Renal cortex interstitium (tissue), 11 donors: ENCODE data around the gene MTRR. TPM values are rescaled to one million over a fixed set of nuclear protein-coding genes. Genes with fewer than 3 reads are reported as not detected.

Experiments
- DNase-seq, 11 donors: peaks; one replicate each; pipeline ENCODE4 v3.0.0-alpha.2; 2013; ENCODE audit warnings: low read depth in 9 of 11, low spot score in 4 of 11; ENCODE audit errors: extremely low read depth in 1 of 11
- polyA plus RNA-seq, 3 donors: library from polyadenylated mRNA; unstranded; fragments of 120-200 nt; gene quantifications; one replicate each; pipeline ENCODE4 v1.2.1, GENCODE V29; 2013; ENCODE audit not compliant: insufficient read length in 3 of 3

MTRR gene
- polyA plus RNA-seq, 3 donors: 55.5 to 64.9 (median 58.5) TPM

DNA sequence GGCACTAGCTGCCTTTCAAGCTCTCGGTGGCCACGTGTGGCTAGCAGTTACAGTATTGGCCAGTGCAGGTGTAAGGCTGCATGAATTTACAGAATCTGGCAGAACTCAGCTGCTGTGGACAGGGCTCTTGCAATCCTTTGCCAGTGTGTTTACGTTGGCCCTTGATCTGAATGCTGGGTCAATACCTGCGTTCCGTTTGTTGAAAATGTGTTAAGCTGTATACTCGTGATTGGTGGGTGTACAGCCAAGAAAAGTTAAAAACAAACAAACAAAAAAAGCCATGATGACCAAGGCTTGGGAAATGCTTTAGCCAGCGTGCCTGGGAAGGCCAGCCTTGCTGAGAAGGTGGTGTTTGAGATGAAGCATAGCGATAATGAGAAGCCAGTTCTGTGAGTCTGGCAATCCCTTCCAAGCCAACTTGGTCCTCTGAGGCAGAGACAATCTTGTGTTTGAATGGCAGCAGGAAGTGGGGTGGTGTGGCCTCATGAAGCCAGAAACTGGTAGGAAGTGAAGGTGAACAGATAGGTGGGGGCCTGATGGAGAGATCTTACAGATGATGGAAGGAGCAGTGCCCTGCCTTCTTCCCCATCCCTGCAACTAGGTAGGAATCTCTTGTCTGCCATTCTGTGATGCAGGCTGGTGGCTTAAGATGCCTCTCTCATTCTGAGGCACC, 17.2 kb upstream of the MTRR start:
- DNase-seq: no peak

DNA sequence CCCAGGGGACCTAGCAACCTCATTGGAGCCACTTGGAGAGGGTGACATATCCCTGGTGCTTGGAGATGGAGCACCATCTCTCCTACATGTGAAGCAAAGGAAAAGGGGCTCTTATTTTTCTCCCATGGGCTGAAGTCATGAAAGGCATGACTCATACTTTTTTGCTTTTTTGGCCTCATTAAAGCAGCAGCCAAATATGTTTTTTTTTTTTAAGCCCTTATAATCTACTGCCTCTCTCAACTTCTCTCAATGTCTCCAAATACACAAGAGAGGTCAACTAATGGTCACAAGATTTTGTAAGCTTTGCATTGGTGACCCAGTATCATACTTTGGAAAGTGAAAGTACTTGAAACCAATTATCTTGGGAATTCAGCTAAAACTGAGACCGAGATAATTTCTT, 16.4 kb upstream of the MTRR start:
- DNase-seq: no peak

- DNase-seq: no peak
Observed at GRCh38 chr5:7852988-7853387, 16.0 kb upstream of the MTRR start.

DNA sequence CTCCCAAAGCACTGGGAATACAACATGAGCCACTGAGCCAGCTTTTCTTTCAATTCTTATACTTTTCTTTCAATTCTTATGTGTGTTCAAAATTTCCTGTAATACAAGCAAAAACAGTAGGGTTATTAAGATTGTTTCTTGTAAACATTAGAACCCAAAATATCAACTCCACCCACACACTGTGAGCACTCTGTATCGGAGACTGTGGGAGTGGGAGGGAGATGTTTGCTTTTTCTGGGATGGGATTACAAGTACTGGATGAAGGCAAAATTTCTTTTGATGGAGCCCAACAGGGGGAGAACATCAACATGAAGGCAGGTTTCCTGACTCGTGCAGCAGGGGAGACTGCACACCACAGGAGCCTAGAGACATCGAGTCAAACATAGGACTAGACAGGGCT, 13.3 kb upstream of the MTRR start:
- DNase-seq: no peak

- peak in 2 of 11 donors; percentile 22 to 28 for DNase-seq
Observed at GRCh38 chr5:7856855-7857254, 12.1 kb upstream of the MTRR start.

DNA sequence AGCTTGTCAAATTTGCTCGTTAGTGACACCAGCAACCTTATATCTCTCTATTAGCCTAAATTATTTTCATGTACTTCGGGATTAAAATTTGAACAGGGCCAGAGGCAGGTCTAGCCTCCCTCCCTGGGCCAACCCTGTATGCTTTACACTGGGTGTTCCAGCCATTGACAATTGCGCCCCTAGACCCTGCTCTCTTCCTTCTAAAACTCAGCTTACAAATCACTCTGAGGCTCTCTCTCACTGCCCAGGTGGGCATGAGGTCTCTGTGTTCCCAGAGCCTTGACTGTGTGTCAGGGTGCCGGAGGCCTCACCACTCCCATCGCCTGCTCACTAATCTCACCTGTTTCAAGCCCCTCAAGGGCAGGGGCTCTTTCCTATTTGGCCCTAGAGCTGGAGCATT, 11.6 kb upstream of the MTRR start:
- no peak for DNase-seq

GRCh38 chr5:7857926-7858632, 10.9 kb upstream of the MTRR start:
- DNase-seq: no peak

DNA sequence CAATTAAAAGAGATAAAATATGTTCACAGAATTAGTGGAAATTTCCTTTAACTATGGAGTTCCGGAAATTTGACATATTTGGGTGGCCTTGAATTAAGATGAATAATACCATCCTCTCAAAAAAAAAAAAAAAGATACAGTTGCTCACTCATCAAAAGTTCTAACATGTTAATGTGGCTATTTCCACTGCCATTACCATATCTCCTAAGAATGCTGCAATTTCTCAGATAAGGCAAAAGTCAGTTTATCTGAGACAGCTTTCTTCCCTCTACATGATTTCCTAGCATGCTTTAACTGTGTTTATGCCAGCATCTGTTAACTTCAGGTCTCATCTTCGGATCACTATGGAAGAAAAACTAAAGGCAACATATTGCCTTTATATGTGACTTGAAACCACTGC, 2.8 kb upstream of the MTRR start:
- no peak for DNase-seq

DNA sequence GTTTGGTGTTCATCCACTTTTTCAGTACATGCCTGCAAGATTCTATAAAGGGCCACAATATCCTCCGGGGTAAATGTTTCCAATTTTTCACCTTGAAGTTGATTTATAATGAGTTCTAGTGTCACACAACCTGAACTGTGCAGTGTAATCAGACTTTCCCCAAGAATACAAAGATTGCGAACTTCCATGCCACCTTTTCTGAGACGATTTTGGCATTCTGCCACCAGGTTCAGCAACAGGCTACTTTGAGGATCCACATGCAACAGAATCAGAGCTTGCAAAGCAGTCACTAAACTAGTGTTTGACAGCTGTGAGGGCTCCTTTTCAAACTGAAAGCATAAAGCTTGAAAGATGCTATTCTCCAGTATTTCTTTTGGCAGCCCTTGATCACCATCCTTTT, 1.7 kb upstream of the MTRR start:
- DNase-seq: no peak

DNA sequence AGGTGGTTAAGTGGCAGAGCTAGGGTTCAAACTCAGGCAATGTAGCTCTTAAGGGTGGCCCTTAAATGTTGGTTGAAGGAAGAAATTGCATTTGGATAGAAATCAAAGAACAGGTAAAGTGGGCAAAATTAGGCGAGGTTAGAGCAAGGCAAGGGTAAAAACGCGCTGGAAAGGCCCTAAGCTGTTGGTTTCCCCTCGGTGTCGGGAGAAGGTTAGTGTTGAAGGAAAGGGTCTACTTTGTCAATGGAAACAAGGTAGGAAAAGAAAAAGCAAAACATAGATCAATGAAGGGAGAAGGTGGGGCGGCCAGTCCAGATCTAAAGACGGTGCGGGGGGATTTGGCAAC, 548 bp upstream of the MTRR start:
- peak in 1 of 11 donors; percentile 9 for DNase-seq

GRCh38 chr5:7869474-7870136, 657 bp downstream of the MTRR start:
- DNase-seq: no peak

DNA sequence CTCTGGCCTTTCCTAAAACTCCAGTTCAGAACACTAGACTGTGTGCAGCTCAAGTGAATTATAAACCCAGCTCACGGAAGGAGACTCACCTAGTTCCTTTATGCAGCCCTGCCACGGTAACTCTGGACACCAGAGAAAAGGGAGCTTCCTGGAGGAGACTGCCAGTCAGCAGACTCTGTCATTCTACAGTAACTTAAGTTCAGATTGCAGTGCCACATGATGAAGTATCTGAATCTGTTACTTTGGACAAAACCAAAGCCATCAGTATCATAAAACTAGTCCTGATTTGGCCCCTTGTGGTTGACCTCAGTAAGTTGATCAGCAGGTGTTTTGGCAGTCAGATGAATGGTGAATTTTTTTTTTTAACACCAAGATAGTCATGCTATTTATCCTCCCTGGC, 2.7 kb downstream of the MTRR start:
- no peak for DNase-seq

- no peak for DNase-seq
Observed at GRCh38 chr5:7872517-7873130, 3.7 kb downstream of the MTRR start.

DNA sequence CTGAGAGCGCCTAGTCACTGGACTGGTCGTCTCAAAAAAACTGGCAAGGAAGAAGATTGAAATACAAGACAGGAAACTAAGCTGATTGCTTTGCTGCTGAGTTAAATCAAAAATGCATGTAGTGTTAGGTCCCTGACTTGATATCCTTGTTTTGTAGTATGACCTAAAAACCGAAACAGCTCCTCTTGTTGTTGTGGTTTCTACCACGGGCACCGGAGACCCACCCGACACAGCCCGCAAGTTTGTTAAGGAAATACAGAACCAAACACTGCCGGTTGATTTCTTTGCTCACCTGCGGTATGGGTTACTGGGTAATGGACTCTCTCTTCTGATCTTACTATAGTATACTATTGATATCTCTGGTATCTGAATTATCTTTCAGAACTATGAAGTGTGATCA, 4.3 kb downstream of the MTRR start:
- no peak for DNase-seq

DNA sequence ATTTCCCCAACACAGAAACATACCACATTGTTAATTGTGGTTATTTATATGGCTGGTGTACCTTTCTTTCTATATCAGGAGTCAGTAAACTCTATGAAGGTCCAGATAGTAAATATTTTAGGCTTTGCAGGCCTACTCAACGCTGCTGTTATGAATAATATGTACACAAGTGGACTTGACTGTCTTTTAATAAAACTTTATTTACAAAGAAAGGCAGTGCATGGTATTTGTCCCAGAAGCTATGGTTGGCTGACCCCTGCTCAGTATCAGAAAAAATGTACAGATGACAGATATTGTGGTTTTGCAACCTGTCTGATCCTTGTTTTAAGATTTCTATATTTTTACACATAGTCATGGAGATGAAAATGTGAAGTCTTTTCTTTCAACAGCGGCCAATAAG, 5.7 kb downstream of the MTRR start:
- DNase-seq: no peak

DNA sequence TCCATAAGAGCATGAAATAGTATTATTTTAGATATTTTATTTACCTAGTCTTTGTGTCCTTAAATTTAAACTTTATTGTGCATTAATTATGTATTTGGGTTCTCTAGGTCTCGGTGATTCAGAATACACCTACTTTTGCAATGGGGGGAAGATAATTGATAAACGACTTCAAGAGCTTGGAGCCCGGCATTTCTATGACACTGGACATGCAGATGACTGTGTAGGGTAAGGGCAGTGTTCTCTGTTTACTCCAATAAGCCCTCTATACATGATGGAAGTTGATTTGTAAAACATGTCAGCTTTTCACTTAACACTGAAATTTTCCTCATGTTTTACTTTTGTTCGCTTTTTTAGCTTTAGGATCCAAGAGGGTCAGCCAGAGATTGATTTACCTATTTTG, 6.2 kb downstream of the MTRR start:
- no peak for DNase-seq

DNA sequence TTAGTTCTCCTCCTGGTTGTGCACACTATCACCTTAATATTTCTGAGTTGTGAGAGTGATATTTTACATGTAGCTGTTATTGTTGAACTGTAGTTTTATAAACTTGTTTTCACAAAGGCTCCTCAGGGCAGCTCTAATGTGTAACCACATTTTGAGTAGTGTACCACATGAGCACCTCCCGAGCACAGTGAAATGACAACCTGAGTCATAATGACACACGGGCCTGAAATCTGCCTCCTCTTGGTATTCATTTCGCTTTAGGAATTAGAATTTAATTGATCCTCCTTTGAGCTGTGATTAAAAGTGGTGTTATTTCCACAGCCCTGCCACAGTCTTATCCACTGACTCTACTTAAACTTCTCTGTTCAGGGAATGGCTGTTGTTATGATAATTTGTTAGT, 7.9 kb downstream of the MTRR start:
- no peak for DNase-seq

GRCh38 chr5:7877851-7878250, 8.9 kb downstream of the MTRR start:
- DNase-seq: no peak

DNA sequence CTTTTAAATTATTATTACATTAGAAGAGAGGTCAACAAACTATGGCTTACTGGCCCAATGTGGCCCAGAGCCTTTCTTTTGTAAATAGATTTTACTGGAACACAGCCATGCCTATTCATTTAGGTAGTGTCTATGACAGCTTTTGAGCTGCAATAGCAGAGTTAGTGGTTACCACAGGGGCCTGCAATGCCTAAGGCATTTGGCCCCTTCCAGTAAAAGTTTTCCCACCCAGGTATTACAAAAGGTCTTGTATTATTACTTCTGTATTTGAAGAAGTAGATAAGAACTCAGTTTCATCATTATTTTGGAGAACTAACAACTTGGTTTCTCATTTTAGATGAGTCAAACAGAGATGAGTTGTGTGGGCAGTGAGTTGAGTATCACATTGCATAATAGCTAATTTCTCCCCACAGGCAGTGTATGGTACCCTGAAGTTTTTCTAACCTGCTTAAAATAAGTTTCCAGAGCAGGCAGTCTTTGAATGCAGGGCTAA, 9.5 kb downstream of the MTRR start:
- no peak for DNase-seq

DNA sequence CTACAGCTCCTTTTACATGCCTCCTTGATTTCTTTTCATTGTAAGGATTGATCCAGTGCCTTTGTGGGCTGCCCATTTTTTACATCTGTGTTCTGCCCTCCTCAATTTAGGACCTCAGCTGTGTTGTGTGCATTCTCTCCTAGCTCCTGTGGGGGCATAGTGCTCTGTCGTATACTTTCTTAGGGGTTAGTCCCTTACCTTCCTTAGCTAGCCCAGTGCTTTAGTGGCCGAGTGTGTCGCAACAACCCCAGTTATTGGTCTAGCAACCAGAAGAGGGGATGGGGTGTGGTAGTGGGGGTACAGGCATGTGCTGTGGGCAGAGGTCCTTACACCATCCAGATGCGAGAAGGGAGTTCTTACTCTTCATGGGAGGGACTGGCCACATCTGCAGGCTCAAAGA, 12.1 kb downstream of the MTRR start:
- no peak for DNase-seq
